ENCODE results near the gene SNTA1. TPM values are rescaled to one million over a fixed set of nuclear protein-coding genes. Genes with fewer than 3 reads are reported as not detected.
A peak's percentile ranks its signal among the peaks of the same experiment; 100 is the strongest.

The SNTA1 gene
- total and polyA plus RNA-seq, 2 of the 13 experiments (the other 11 are each of a cell fraction or from before 2014, with no cell fraction given), result 16.4 to 18.3 TPM

DNA sequence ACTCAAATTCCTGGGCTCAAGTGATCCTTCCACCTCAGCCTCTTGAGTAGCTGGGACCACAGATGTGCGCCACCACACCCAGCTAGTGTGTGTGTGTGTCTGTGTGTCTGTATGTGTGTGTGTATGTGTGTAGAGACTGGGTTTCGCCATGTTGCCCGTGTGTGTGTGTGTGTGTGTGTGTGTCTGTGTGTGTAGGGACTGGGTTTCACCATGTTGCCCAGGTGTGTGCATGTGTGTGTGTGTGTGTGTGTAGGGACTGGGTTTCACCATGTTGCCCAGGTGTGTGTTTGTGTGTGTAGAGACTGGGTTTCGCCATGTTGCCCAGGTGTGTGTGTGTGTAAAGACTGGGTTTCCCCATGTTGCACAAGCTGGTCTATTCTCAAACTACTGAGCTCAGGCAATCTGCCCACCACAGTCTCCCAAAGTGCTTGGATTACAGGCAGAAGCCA lies 70.5 kb downstream of the SNTA1 start (continued):
- TF ChIP-seq, protein P1, sequence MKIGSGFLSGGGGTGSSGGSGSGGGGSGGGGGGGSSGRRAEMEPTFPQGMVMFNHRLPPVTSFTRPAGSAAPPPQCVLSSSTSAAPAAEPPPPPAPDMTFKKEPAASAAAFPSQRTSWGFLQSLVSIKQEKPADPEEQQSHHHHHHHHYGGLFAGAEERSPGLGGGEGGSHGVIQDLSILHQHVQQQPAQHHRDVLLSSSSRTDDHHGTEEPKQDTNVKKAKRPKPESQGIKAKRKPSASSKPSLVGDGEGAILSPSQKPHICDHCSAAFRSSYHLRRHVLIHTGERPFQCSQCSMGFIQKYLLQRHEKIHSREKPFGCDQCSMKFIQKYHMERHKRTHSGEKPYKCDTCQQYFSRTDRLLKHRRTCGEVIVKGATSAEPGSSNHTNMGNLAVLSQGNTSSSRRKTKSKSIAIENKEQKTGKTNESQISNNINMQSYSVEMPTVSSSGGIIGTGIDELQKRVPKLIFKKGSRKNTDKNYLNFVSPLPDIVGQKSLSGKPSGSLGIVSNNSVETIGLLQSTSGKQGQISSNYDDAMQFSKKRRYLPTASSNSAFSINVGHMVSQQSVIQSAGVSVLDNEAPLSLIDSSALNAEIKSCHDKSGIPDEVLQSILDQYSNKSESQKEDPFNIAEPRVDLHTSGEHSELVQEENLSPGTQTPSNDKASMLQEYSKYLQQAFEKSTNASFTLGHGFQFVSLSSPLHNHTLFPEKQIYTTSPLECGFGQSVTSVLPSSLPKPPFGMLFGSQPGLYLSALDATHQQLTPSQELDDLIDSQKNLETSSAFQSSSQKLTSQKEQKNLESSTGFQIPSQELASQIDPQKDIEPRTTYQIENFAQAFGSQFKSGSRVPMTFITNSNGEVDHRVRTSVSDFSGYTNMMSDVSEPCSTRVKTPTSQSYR (CRISPR knock-in tag; IDR thresholded peaks at IDR 0.05; ENCODE audit: borderline replicate concordance), result no peak
- TF ChIP-seq MYNN (CRISPR knock-in tag; IDR thresholded peaks at IDR 0.05; ENCODE audit: low read depth) (no peak), FIP1L1 (IDR thresholded peaks at IDR 0.05; ENCODE audit: borderline replicate concordance, insufficient read depth, low read depth, low read length) (no peak), PPARG (CRISPR knock-in tag; conservative IDR thresholded peaks at IDR 0.05) (no peak), AGO1 (IDR thresholded peaks at IDR 0.05; ENCODE audit: low read depth, low read length, poor library complexity, severe bottlenecking) (no peak), PCBP2 (optimal IDR thresholded peaks at IDR 0.05; ENCODE audit: low read depth, low read length, poor library complexity, severe bottlenecking) (no peak), ARHGAP35 (CRISPR knock-in tag; IDR thresholded peaks at IDR 0.05; ENCODE audit: borderline replicate concordance) (peak; percentile 43; the same call in 1 of the 2 replicates), ZFP36L2 (CRISPR knock-in tag; IDR thresholded peaks at IDR 0.05) (no peak), NR2C2 (CRISPR knock-in tag; IDR thresholded peaks at IDR 0.05; ENCODE audit: borderline replicate concordance) (no peak), SNRNP70 (IDR thresholded peaks at IDR 0.05; ENCODE audit: low read depth, low read length) (no peak), YEATS4 (CRISPR knock-in tag; IDR thresholded peaks at IDR 0.05; ENCODE audit: borderline replicate concordance) (no peak), SP5 (CRISPR knock-in tag; IDR thresholded peaks at IDR 0.05; ENCODE audit: borderline replicate concordance, low read depth) (no peak)
- TF ChIP-seq, protein P2, sequence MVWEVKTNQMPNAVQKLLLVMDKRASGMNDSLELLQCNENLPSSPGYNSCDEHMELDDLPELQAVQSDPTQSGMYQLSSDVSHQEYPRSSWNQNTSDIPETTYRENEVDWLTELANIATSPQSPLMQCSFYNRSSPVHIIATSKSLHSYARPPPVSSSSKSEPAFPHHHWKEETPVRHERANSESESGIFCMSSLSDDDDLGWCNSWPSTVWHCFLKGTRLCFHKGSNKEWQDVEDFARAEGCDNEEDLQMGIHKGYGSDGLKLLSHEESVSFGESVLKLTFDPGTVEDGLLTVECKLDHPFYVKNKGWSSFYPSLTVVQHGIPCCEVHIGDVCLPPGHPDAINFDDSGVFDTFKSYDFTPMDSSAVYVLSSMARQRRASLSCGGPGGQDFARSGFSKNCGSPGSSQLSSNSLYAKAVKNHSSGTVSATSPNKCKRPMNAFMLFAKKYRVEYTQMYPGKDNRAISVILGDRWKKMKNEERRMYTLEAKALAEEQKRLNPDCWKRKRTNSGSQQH (CRISPR knock-in tag; IDR thresholded peaks at IDR 0.05; ENCODE audit: low read depth), result no peak
- TF ChIP-seq, protein P3, sequence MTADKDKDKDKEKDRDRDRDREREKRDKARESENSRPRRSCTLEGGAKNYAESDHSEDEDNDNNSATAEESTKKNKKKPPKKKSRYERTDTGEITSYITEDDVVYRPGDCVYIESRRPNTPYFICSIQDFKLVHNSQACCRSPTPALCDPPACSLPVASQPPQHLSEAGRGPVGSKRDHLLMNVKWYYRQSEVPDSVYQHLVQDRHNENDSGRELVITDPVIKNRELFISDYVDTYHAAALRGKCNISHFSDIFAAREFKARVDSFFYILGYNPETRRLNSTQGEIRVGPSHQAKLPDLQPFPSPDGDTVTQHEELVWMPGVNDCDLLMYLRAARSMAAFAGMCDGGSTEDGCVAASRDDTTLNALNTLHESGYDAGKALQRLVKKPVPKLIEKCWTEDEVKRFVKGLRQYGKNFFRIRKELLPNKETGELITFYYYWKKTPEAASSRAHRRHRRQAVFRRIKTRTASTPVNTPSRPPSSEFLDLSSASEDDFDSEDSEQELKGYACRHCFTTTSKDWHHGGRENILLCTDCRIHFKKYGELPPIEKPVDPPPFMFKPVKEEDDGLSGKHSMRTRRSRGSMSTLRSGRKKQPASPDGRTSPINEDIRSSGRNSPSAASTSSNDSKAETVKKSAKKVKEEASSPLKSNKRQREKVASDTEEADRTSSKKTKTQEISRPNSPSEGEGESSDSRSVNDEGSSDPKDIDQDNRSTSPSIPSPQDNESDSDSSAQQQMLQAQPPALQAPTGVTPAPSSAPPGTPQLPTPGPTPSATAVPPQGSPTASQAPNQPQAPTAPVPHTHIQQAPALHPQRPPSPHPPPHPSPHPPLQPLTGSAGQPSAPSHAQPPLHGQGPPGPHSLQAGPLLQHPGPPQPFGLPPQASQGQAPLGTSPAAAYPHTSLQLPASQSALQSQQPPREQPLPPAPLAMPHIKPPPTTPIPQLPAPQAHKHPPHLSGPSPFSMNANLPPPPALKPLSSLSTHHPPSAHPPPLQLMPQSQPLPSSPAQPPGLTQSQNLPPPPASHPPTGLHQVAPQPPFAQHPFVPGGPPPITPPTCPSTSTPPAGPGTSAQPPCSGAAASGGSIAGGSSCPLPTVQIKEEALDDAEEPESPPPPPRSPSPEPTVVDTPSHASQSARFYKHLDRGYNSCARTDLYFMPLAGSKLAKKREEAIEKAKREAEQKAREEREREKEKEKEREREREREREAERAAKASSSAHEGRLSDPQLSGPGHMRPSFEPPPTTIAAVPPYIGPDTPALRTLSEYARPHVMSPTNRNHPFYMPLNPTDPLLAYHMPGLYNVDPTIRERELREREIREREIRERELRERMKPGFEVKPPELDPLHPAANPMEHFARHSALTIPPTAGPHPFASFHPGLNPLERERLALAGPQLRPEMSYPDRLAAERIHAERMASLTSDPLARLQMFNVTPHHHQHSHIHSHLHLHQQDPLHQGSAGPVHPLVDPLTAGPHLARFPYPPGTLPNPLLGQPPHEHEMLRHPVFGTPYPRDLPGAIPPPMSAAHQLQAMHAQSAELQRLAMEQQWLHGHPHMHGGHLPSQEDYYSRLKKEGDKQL (CRISPR knock-in tag; IDR thresholded peaks at IDR 0.05; ENCODE audit: low read depth), result no peak
- TF ChIP-seq, protein P4, sequence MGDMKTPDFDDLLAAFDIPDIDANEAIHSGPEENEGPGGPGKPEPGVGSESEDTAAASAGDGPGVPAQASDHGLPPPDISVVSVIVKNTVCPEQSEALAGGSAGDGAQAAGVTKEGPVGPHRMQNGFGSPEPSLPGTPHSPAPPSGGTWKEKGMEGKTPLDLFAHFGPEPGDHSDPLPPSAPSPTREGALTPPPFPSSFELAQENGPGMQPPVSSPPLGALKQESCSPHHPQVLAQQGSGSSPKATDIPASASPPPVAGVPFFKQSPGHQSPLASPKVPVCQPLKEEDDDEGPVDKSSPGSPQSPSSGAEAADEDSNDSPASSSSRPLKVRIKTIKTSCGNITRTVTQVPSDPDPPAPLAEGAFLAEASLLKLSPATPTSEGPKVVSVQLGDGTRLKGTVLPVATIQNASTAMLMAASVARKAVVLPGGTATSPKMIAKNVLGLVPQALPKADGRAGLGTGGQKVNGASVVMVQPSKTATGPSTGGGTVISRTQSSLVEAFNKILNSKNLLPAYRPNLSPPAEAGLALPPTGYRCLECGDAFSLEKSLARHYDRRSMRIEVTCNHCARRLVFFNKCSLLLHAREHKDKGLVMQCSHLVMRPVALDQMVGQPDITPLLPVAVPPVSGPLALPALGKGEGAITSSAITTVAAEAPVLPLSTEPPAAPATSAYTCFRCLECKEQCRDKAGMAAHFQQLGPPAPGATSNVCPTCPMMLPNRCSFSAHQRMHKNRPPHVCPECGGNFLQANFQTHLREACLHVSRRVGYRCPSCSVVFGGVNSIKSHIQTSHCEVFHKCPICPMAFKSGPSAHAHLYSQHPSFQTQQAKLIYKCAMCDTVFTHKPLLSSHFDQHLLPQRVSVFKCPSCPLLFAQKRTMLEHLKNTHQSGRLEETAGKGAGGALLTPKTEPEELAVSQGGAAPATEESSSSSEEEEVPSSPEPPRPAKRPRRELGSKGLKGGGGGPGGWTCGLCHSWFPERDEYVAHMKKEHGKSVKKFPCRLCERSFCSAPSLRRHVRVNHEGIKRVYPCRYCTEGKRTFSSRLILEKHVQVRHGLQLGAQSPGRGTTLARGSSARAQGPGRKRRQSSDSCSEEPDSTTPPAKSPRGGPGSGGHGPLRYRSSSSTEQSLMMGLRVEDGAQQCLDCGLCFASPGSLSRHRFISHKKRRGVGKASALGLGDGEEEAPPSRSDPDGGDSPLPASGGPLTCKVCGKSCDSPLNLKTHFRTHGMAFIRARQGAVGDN (CRISPR knock-in tag; IDR thresholded peaks at IDR 0.05), result peak; percentile 30
